AG04449 (cell line): ENCODE data around the gene IFT52.

Experiments used
- CTCF ChIA-PET: fragments of 350-600 bp; formaldehyde crosslinking; extraction: SDS; loops from one replicate; lab custom pipeline; 2021; ENCODE audit warnings: antibody characterized with exemption; lab: Yijun Ruan, JAX
- POLR2A ChIA-PET: fragments of 400-600, 350-600 bp; formaldehyde crosslinking; extraction: SDS; loops from one replicate; lab custom pipeline; 2020; ENCODE audit warnings: antibody characterized with exemption, inconsistent platforms; lab: Yijun Ruan, JAX
- DNase-seq: peaks from one replicate; pipeline ENCODE4 v3.0.0-alpha.2; 2010; ENCODE audit warnings: low read depth, low spot score
- H3K4me3 ChIP-seq: 2 replicates; pipeline ENCODE4 v1.5.1; 2011; ENCODE audit warnings: low read depth, mild to moderate bottlenecking, control low read depth, low read length
- CTCF ChIP-seq: IDR thresholded peaks from one replicate; pipeline ENCODE4 v1.5.1; 2011; ENCODE audit warnings: mild to moderate bottlenecking, moderate library complexity, low read length, control low read depth, inconsistent platforms; ENCODE audit not compliant: insufficient read depth; ENCODE audit errors: missing control alignments

Gene IFT52

DNA sequence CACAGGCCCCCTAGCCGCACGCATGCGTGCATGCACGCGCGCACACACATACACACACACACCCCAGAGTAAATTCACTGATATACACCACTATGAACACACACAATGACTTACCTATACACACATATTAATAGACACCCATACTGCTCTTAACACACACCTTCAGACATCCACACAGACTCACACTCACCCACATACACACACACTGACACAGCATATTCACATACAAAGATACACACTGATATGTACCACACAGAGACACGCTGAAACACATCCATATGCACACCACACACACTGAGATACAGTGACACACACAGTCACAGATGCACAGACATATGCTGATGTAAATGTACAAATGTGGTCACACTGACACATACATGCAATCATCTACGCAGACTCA is 26.3 kb upstream of the IFT52 start:
- H3K4me3 ChIP-seq: no peak overlapping the region
- POLR2A ChIA-PET: no interaction called here
- CTCF ChIA-PET: no interaction called here
- DNase-seq: no peak
- TF ChIP-seq CTCF: no peak

DNA sequence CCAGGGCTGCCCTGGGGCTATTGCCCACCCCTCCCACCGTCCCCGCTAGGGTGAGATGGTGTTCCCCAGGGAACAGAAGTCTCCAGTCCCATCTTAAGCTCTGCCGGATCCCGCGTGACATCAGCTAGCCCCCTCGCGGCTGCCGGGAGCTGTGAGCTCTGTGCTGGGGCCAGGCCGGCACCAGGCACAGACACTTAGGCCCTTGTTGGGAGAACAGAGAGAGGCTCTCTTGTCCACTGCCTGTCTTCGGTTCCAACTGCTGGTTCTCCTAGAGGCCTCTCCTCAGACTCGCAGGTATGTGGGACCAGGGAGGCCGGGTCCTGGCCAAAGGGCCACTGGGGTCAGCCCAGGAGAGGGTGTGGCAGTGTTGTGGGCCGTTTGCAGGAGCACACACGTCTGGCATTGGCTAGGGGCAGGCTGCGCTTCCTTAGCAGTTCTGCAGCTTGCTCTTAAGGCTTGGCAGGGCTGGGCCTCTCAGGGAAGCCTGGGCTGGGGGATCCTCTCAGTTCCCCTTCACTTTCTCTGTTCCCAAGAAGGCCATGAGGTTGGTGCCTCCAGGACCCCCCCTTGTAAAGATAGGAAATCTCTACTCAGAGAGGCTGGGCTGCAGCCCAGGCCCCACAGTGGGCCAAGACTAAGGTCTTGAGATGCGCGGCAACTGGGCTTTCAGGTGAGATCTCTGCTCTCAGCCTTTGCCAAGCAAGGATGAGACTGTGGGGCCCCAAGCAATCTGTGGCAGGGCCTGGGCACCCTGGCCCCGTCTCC is 25.6 kb upstream of the IFT52 start:
- no peak overlapping the region for H3K4me3 ChIP-seq
- POLR2A ChIA-PET: no interaction called here
- TF ChIP-seq CTCF: no peak
- CTCF ChIA-PET: no interaction called here
- no peak for DNase-seq

GRCh38 chr20:43565758-43566104 is 25.0 kb upstream of the IFT52 start:
- ChIA-PET CTCF (no interaction called here), POLR2A (no interaction called here)
- no peak for TF ChIP-seq CTCF
- DNase-seq: no peak
- H3K4me3 ChIP-seq: no peak overlapping the region

DNA sequence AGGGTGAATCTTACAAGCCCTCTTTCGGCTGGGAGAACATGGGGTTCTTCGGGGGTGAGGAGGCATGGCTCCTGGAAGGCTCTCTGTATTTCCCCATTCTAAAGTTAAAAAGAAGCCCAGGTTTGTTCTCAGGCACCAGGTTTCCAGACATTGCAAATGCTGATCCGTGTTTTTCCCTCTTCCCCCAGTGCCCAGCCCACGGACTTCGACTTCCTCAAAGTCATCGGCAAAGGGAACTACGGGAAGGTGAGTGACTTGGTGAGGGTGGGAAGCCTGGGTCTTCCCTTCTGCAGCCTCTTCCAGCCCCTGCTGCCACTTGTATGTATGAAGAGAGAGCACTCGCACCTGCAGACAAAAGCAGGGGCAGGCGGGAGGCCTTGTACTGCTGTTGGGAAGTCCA is 23.3 kb upstream of the IFT52 start:
- no peak overlapping the region for H3K4me3 ChIP-seq
- CTCF ChIA-PET: no interaction called here
- POLR2A ChIA-PET: no interaction called here
- TF ChIP-seq CTCF: no peak
- DNase-seq: no peak

GRCh38 chr20:43568706-43569105 is 22.0 kb upstream of the IFT52 start:
- CTCF ChIA-PET: interaction anchor here (1.0 kb wide), 1 partner anchor 30 kb away, joined by 4 read pairs; no protein-coding TSS in a partner anchor
- H3K4me3 ChIP-seq: no peak overlapping the region
- no peak for DNase-seq
- POLR2A ChIA-PET: interaction anchor here (1.0 kb wide), 1 partner anchor 10 kb away, joined by 3 read pairs; no protein-coding TSS in a partner anchor
- no peak for TF ChIP-seq CTCF

- POLR2A ChIA-PET: interaction anchor here (1.0 kb wide), 1 partner anchor 11 kb away, joined by 3 read pairs; no protein-coding TSS in a partner anchor
- CTCF ChIA-PET: interaction anchor here (1.0 to 1.3 kb wide), 3 partner anchors 10 to 31 kb away, joined by 3 to 6 read pairs (median 4); partner anchors contain the start of gene SGK2
These were observed 21.5 kb upstream of the IFT52 start for GRCh38 chr20:43569282-43569681.

More at GRCh38 chr20:43569282-43569681, 21.5 kb upstream of the IFT52 start:
- no peak overlapping the region for H3K4me3 ChIP-seq
- no peak for TF ChIP-seq CTCF
- DNase-seq: no peak
